Activated CD4-positive, alpha-beta T cell treated with anti-CD3 and anti-CD28 coated beads, Interleukin-2, amount 50 U/mL, for 4 hours (primary cell): Measurements from ENCODE around the gene KLF1.
"Not testable (repeated sequence)": the region's sequence is repeated elsewhere in the genome, so short reads cannot be mapped to it uniquely, and the experiment has no call there.

ENCODE experiments used
- DNase-seq, 2 experiments: peaks; one replicate each; pipeline ENCODE4 v3.0.0-alpha.2; 2020

KLF1 gene

DNA sequence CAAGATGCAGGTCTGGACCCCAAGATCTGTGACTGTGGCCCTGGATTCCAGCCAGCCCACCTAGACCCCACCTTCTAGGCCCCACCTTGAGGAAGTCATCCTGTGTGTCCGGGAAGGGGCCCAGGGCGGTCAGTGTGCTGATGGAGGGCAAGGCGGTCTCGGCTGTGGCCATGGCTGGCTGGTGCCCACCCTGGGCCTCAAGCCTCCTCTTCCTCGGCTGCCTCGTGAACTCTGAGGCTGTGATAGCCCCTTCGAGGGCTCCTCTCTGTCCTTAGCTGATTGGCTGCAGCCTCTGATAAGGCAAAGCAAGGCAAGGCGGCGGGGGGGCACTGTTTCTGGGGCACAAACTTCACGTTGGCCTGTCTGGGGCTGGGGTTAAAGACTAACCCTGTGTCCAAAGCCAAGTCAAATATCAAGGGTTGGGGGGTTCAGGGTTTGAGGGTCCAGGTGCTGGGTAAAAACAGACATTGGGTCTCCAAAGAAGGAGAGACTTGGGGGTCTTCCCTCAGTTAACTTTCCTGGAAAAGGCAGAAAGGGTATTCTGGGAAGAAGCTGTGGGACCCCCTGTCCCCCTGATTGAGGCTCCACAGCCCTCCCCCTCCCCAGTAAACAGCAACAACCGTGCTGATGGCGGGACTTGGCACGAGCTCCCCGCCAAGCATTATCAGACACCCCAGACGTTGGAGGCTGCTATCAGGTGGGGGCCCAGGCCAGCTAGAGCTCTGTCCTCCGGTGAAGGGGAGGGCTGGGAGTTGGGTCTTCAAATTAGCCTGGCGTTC is at the start of gene KLF1:
KLF1 (minus strand) TSS at position 233 of the 779 bp plus-strand sequence; CDS start at position 172, 61 bp downstream.
- no peak for DNase-seq

DNA sequence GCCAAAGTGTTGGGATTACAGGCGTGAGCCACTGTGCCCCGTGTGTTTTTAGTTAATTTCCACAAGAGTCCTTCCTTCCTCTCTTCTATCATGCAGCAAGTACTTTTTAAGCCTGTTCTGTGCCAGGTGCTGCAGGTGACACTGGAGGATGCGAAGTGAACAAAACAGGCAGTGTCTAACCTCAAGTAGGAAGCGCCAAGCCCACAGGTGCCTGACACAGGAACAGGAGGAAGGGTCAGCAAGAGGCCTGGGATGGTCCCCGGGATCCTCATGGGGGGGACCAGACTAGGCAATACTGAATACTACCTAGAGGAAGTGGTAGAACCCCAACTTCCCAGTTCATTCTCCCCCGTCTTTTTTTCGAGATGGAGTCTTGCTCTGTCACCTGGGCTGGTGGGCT is 49.6 kb upstream of the KLF1 start:
- no peak for DNase-seq

DNA sequence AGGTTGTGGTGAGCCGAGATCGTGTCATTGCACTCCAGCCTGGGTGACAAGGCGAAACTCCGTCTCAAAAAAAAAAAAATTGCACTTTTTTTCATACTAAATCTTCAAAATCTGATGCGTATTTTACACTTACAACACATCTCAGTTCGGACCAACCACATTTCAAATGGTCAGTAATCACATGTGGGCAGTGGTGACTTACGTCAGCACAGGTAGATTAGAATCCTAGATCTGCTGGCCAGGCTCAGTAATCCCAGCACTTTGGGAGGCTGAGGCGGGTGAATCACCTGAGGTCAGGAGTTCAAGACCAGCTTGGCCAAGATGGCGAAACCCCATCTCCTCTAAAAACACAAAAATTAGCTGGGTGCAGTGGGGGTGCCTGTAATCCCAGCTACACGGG is 48.1 kb upstream of the KLF1 start:
- DNase-seq, result no peak

DNA sequence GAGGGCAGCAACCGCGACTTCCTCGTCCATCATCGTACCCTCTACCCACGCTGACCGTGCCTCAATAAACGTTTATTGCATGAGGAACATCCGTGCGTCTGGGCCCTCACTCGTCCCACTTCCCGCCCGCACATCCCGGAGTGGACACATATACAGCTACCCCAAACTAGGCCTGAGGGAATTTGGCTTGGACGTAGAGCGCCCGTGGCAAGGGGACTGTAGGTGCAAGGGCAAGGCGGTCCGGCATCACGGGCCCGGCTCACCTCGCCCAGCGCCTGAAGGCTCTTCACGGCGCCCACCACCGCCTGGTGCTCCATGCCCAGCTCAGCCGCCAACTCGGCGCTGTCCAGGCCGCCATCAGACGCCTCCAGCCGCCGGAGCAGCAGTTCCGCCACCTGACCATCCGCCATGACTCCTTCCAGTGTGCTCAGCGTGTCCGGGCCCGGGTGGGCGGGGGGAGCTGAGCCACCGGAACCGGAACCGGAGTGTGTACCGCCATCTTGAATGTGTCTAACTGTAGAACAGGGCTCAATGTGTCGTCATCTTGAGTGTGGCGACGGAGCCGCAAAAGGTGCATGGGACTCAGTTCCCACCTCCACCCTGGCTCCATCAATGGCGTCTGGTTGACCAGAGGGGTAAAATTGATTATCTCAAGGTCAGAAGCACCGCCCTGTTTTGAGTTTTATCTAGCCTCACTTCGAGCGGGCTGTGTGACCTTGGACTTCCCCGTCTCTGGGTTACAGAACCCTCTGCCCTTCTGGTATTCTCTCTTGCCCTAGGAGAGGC is 46.5 kb upstream of the KLF1 start, which contains the start of gene FARSA:
FARSA (minus strand) TSS at position 425 of the 786 bp plus-strand sequence; CDS start at position 410, 15 bp downstream.
- peak; percentile 84 to 87 for DNase-seq

DNA sequence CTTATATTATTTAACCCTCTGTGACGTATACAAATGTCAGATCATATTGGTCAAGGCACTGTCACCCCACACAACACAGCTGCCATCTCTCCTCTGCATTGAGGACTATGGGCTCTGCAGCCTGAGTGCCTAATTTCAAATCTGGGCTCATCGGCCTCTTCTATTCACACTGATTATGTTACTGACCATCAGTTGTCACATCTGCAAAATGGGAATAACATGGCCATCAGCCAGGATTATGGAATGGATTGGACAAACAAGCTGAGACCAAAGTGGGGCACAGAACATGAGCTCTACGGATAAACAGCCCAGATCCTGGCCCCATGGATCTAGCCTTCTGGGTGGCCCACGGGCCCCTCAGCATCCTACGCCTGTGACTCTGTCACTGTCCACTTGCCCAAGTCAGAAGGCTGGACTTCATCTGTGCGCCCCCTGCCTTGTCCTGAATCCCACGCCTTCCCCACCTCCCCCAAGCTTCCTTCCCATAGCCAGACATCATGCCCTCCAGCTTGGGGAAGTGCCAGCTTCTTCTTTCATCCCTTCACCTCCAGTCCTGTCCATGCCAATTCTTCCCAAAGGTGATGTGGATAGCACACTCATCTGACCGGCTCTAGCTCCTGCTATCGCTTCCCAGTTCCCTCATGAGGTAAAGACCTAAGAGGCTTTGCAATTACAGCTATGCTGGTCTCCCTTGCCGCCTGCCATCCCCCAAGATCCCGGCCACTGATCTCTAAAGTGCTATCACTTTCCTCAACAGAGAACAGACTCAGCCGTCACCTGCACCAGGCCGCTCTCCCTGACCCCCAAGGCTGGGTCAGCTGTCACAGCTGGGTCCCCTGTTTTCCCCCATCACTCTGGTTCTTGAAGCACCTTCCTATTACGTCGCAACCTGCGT is 45.6 kb upstream of the KLF1 start:
- DNase-seq, result no peak

GRCh38 chr19:12930002-12930645 is 43.1 kb upstream of the KLF1 start:
- no peak for DNase-seq

- no peak for DNase-seq
These were observed 37.8 kb upstream of the KLF1 start for GRCh38 chr19:12924621-12925310.

DNA sequence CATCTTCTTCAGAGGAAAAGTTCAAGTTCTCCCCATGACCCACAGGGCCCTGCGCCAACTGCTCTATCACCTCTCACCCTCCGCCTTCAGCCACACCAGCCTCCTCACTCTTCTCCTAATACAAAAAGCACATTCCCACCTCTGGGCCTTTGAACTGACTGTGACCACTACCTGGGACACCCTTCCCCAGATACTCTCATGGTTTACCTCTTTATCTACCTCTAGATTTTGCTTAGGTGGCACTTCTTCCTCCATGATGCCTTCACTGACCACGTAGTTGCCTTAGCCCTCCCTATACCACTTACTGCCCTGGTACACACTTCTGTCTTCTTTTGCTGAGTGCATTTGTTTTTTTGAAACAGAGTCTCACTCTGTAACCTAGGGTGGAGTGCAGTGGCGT is 36.0 kb upstream of the KLF1 start:
- no peak for DNase-seq

GRCh38 chr19:12921047-12921446 is 34.0 kb upstream of the KLF1 start:
- no peak for DNase-seq

GRCh38 chr19:12918253-12918652 is 31.3 kb upstream of the KLF1 start:
- DNase-seq, result no peak

- DNase-seq, result not testable (repeated sequence)
These were observed 28.9 kb upstream of the KLF1 start for GRCh38 chr19:12915860-12916259.

DNA sequence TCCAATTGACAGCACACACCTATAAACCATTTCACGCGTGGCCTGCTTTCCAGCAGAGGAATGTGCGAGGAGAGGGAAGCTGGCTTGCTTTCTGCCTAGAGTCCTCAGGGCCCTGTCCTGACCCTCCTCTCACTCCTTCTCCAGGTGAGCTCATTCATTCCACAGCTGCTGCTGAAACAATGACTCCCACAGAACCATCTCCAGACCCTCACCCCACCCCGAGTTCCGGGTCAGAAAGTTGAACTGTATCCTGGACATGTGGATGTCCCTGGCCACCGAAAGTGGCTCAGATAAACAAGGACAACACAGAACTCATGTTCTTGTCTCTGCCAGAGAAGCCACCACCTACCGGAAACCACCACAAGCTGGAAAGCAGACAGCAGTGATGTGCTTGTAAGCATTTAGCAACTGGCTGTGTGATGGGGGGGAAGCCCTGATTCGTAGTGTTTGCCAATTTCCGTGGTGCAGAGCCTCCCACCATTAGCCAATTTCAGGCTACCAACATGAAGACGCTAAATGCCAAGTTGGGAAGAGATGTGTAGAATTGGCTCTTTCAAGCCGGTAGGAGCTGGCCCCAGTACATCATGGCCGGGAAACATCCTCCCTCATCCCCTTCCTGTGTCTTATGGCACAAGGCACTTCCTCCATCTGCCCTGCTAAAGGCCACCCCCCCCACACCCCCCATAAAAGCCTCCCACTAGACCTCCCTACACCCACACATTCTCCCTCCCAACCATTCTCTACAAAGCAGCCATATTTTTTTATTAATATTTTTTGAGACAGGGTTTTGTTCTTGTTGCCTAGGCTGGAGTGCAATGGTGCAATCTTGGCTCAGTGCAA is 27.1 kb upstream of the KLF1 start:
- peak; percentile 37 to 49 for DNase-seq

DNA sequence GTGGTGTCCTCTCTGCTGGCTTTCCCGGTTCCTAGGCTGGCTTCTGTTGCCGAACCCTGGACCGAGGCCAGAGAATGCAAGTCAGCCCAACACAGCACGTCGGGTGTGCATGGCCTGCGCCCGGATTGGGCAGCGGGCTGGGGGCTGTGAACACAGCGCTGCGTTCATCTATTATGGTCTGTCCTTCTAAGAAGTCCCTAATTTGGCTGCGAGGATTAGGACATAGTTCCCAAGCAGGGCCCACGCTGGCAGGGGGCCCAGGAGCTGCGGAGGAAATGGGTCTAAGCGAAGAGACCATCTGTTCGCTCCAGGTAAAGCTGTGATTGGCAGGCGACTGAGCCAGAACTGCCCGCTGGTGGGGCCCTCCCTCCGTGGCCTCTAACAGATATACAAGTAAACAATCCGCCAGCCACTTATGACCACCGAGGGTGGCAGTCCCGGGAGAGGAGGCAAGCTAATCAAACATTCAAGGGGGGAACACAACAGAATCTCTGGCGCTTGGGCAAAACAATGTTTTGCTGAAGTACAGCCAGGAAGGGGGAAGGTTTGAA is 26.1 kb upstream of the KLF1 start:
- DNase-seq, result no peak

- DNase-seq, result no peak
These were observed 25.6 kb upstream of the KLF1 start for GRCh38 chr19:12912571-12912970.

- no peak for DNase-seq
These were observed 20.2 kb upstream of the KLF1 start for GRCh38 chr19:12907166-12907565.

- no peak for DNase-seq
These were observed 13.0 kb upstream of the KLF1 start for GRCh38 chr19:12899891-12900518.

DNA sequence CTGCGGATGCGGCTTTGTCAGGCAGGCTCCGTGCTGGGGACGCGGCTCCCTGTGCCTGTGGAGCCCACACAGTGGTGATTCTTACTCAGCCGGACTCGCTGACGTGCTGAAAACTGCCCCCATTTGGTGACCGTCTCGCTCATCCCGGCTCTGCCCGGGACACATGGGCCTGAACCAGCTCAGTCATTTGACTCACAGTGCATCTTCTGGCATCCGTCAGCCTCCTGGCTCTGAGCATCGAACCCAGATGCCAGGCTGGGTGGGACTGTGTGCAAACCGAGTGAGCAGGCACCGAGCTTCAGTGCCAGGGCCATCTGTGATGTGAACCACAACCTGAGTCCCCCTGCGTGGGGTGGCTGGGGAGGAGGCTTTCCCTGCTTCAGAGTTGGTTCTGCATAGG is 9.5 kb upstream of the KLF1 start:
- no peak for DNase-seq

GRCh38 chr19:12893582-12893981 is 6.6 kb upstream of the KLF1 start:
- DNase-seq, result no peak

DNA sequence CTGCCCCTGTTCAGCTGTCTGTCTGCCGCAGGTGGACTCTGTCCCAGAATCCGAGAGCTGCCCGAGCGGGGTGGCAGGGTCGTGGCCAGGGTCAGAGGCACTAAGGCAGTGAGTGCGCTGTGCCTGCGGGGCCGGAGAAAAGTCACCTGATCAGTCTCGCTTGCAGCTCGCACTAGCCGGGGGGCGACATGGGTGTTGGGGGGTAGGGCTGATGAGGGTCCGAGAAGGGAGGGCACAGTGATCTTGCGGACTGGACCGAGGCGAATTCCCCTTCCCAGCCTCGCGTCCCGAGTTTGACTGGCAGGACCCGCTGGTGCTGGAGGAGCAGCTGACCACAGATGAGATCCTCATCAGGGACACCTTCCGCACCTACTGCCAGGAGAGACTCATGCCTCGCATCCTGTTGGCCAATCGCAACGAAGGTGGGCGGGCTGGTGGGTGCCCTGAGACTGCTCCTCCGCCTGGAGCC is 4.6 kb upstream of the KLF1 start:
- no peak for DNase-seq
